ENCODE measurements around the gene SLC19A1.

GRCh38 chr21:45512626-45513002, 29.6 kb downstream of the SLC19A1 start:
- TF ChIP-seq CTCF (IDR thresholded peaks at IDR 0.05) (no peak), POLR2A (IDR thresholded peaks at IDR 0.05) (no peak)

All from right lobe of liver (tissue), 4 donors.